ENCODE data around the gene PSKH1.

Gene PSKH1

GRCh38 chr16:67874372-67874771, 18.7 kb upstream of the PSKH1 start:
- TF ChIP-seq ZNF449 (tag by site-specific recombination; IDR thresholded peaks at IDR 0.05) (peak; percentile 93), ZSCAN4 (tag by site-specific recombination; IDR thresholded peaks at IDR 0.05) (no peak)
- no peaks in the 10 kb centered on the region for H3K9me3 ChIP-seq (ENCODE audit: control insufficient read depth, insufficient read depth, low read depth, low read length)
- H3K4me1 ChIP-seq (ENCODE audit: control insufficient read depth, insufficient read depth, low read length), result no peaks in the 10 kb centered on the region
- H3K36me3 ChIP-seq (ENCODE audit: control insufficient read depth in 2 of 2, insufficient read depth in 1 of 2, low read length in 2 of 2), result peaks cover 0 to 78% of the 10 kb centered on the region in 2 experiments
- H3K4me3 ChIP-seq (ENCODE audit: low read depth, low read length), result peak overlapping the region; percentile 79
- ChIA-PET CTCF (interaction anchor here (0.6 to 1.9 kb wide), 4 partner anchors 9 to 202 kb away, joined by 4 to 13 read pairs (median 8); partner anchors contain the start of gene NRN1L), POLR2A (interaction anchor here (1.7 kb wide), 2 partner anchors 10 to 28 kb away, joined by 4 to 6 read pairs; partner anchors contain the start of genes NRN1L and NUTF2)
- no peak overlapping the region; the same call in 1 of the 2 replicates for H3K27ac ChIP-seq (ENCODE audit: extremely low read depth, low read depth, low read length)

GRCh38 chr16:67877064-67877463, 16.0 kb upstream of the PSKH1 start:
- no peak for TF ChIP-seq ZNF580 (tag by site-specific recombination; IDR thresholded peaks at IDR 0.05)
- no peak for TF ChIP-seq ZNF629 (tag by site-specific recombination; IDR thresholded peaks at IDR 0.05)
- TF ChIP-seq ZNF747 (tag by site-specific recombination; IDR thresholded peaks at IDR 0.05), result no peak
- TF ChIP-seq ZSCAN5A (tag by site-specific recombination; IDR thresholded peaks at IDR 0.05), result no peak
- no peak for TF ChIP-seq ZNF184 (tag by site-specific recombination; IDR thresholded peaks at IDR 0.05)
- no peak for TF ChIP-seq MZF1 (tag by site-specific recombination; IDR thresholded peaks at IDR 0.05; ENCODE audit: borderline replicate concordance)
- no peak for TF ChIP-seq GLIS2 (tag by site-specific recombination; IDR thresholded peaks at IDR 0.05)
- no peak for TF ChIP-seq ZNF37A (tag by site-specific recombination; IDR thresholded peaks at IDR 0.05)
- ChIA-PET POLR2A (no interaction called here), CTCF (interaction anchor here (0.6 to 1.6 kb wide), 2 partner anchors 61 to 310 kb away, joined by 3 to 7 read pairs; no protein-coding TSS in a partner anchor)
- peaks cover 0 to 80% of the 10 kb centered on the region in 2 experiments; a peak in 2 of 3 replicates for H3K36me3 ChIP-seq (ENCODE audit: control insufficient read depth in 2 of 2, insufficient read depth in 1 of 2, low read length in 2 of 2)
- no peak overlapping the region for H3K27ac ChIP-seq (ENCODE audit: extremely low read depth, low read depth, low read length)
- no peaks in the 10 kb centered on the region for H3K4me1 ChIP-seq (ENCODE audit: control insufficient read depth, insufficient read depth, low read length)
- no peaks in the 10 kb centered on the region for H3K9me3 ChIP-seq (ENCODE audit: control insufficient read depth, insufficient read depth, low read depth, low read length)
- no peak overlapping the region for H3K4me3 ChIP-seq (ENCODE audit: low read depth, low read length)

GRCh38 chr16:67878232-67878631, 14.8 kb upstream of the PSKH1 start:
- CTCF ChIA-PET, result interaction anchor here (0.6 to 0.9 kb wide), 3 partner anchors 8 to 306 kb away, joined by 3 to 4 read pairs (median 3); no protein-coding TSS in a partner anchor
- Histone ChIP-seq H3K9me3 (ENCODE audit: control insufficient read depth, insufficient read depth, low read depth, low read length) (no peaks in the 10 kb centered on the region), H3K4me3 (ENCODE audit: low read depth, low read length) (no peak overlapping the region), H3K36me3 (ENCODE audit: control insufficient read depth in 2 of 2, insufficient read depth in 1 of 2, low read length in 2 of 2) (peaks cover 0 to 89% of the 10 kb centered on the region in 2 experiments; a peak in 2 of 3 replicates), H3K4me1 (ENCODE audit: control insufficient read depth, insufficient read depth, low read length) (no peaks in the 10 kb centered on the region), H3K27ac (ENCODE audit: extremely low read depth, low read depth, low read length) (no peak overlapping the region)
- TF ChIP-seq ZFHX2 (tag by site-specific recombination; conservative IDR thresholded peaks at IDR 0.05) (peak; percentile 62), EGR2 (tag by site-specific recombination; IDR thresholded peaks at IDR 0.05; ENCODE audit: low read depth) (peak; percentile 69), ZSCAN16 (tag by site-specific recombination; IDR thresholded peaks at IDR 0.05) (no peak), BCL11A (tag by site-specific recombination; IDR thresholded peaks at IDR 0.05; ENCODE audit: low read depth) (no peak), ZNF518A (tag by site-specific recombination; conservative IDR thresholded peaks at IDR 0.05; ENCODE audit: low read depth) (no peak)
- POLR2A ChIA-PET, result no interaction called here
